Ascending aorta (tissue), 2 donors: ENCODE measurements around the gene HMGCL. TPM values are rescaled to one million over a fixed set of nuclear protein-coding genes. Genes with fewer than 3 reads are reported as not detected.

ENCODE experiments used
- DNase-seq, 2 donors: peaks; one replicate each; pipeline ENCODE4 v3.0.0-alpha.2; 2019; ENCODE audit warnings: low spot score in 2 of 2
- H3K27ac ChIP-seq, 2 donors: fragments of 200-600 bp; sonication (generic); one replicate each; pipeline ENCODE4 v1.5.1; 2016 to 2017; ENCODE audit warnings: mild to moderate bottlenecking in 1 of 2
- H3K27me3 ChIP-seq: fragments of 200-600 bp; sonication (generic); one replicate; pipeline ENCODE4 v1.5.1; 2017
- H3K36me3 ChIP-seq, 2 donors: fragments of 200-600 bp; sonication (generic); one replicate each; pipeline ENCODE4 v1.5.1; 2016
- H3K4me1 ChIP-seq, 2 donors: fragments of 200-600 bp; sonication (generic); one replicate each; pipeline ENCODE4 v1.5.1; 2016 to 2017; ENCODE audit warnings: mild to moderate bottlenecking in 1 of 2
- H3K4me3 ChIP-seq, 2 donors: fragments of 200-600 bp; sonication (generic); one replicate each; pipeline ENCODE4 v1.5.1; 2016 to 2017; ENCODE audit warnings: mild to moderate bottlenecking in 1 of 2
- H3K9me3 ChIP-seq, 2 donors: fragments of 200-600 bp; sonication (generic); one replicate each; pipeline ENCODE4 v1.5.1; 2016
- intact Hi-C: fragments of 100-400 bp; cut with DNase I; formaldehyde crosslinking; loops from one replicate; pipeline ENCODE4 v1.15.1; 2023
- total RNA-seq: library from RNA; depleted of rRNA; stranded (reverse); fragments of >200 nt; gene quantifications from one replicate; pipeline ENCODE4 v1.1.0, GENCODE V29; 2016
- TF ChIP-seq, protein P1 (sequence below), 3 experiments: fragments of 200-600 bp in 2 of 3; fragments of 450-650 bp in 1 of 3; sonication (generic) in 2 of 3; IDR thresholded peaks; one replicate each; pipeline ENCODE4 v1.5.1; 2016 to 2019; ENCODE audit warnings: antibody characterized with exemption in 3 of 3, mild to moderate bottlenecking in 1 of 3, moderate library complexity in 1 of 3

HMGCL gene
- total RNA-seq, 1 donor from 2014 or later, result 7.3 TPM

DNA sequence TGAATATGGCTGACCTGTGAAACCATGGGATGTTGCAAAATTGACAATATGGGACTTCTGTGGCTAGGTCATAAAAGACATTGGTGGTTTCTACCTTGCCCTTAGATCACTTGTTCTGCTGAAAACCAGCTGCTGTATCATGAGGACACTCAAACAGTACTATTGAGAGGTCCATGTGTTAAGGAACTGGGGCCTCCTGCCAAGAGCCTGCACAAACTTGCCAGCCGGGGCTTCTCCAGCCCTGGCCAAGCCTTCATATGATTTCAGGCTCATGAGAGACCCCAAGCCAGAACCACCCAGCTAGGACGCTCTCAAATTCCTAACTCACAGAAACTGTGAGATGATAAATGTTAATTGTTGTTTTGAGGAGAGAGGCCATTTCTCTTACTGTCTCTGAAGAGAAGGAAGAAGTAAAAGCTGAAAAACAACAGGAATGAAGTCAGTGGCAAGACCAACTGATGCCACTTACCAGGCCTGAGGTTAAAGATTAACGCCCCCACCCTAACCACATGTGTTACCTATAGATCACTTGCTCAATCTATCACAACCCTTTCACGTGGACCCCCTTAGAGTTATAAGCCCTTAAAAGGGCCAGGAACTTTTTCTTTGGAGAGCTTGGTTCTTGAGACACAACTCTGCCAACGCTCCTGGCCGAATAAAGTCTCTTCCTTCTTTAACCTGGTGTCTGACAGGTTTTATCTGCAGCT is 50.9 kb downstream of the HMGCL start:
- H3K27ac ChIP-seq, result no peak overlapping the region
- TF ChIP-seq, protein P1, sequence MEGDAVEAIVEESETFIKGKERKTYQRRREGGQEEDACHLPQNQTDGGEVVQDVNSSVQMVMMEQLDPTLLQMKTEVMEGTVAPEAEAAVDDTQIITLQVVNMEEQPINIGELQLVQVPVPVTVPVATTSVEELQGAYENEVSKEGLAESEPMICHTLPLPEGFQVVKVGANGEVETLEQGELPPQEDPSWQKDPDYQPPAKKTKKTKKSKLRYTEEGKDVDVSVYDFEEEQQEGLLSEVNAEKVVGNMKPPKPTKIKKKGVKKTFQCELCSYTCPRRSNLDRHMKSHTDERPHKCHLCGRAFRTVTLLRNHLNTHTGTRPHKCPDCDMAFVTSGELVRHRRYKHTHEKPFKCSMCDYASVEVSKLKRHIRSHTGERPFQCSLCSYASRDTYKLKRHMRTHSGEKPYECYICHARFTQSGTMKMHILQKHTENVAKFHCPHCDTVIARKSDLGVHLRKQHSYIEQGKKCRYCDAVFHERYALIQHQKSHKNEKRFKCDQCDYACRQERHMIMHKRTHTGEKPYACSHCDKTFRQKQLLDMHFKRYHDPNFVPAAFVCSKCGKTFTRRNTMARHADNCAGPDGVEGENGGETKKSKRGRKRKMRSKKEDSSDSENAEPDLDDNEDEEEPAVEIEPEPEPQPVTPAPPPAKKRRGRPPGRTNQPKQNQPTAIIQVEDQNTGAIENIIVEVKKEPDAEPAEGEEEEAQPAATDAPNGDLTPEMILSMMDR (IDR thresholded peaks at IDR 0.05), result no peak
- DNase-seq, result no peak
- no peaks in the 10 kb centered on the region for H3K9me3 ChIP-seq
- H3K36me3 ChIP-seq, result no peaks in the 10 kb centered on the region
- intact Hi-C loops, result loop anchor here (10.0 kb wide), 1 partner anchor 250 kb away; no protein-coding TSS in a partner anchor
- H3K4me1 ChIP-seq, result peaks cover 8 to 12% of the 10 kb centered on the region in 2 donors
- no peak overlapping the region for H3K4me3 ChIP-seq
- no peaks in the 10 kb centered on the region for H3K27me3 ChIP-seq

DNA sequence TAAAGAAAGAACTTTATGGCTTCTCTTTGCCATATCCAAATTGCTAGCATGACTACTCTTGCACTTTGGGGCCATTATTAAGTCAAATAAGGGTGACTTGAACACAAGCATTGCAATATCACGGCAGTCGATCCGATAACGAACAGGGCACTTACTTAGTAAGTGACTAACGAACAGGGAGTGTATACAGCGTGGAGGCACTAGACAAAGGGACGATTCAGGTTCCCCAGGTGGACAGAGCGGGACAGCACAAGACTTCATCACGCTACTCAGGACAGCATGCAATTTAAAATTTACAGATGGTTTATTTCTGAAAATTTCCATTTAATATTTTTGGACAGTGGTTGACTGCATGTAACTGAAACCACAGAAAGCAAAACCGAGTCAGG is 52.4 kb downstream of the HMGCL start:
- intact Hi-C loops, result loop anchor here (2.0 to 10.0 kb wide), 3 partner anchors 96 to 252 kb away; partner anchors contain the start of gene FUCA1
- H3K4me1 ChIP-seq, result peaks cover 4 to 7% of the 10 kb centered on the region in 2 donors
- no peak overlapping the region for H3K27ac ChIP-seq
- no peak overlapping the region for H3K4me3 ChIP-seq
- no peaks in the 10 kb centered on the region for H3K9me3 ChIP-seq
- no peak for DNase-seq
- TF ChIP-seq, protein P1 (IDR thresholded peaks at IDR 0.05), result no peak
- peaks cover 0 to 4% of the 10 kb centered on the region in 2 donors for H3K36me3 ChIP-seq
- no peaks in the 10 kb centered on the region for H3K27me3 ChIP-seq

DNA sequence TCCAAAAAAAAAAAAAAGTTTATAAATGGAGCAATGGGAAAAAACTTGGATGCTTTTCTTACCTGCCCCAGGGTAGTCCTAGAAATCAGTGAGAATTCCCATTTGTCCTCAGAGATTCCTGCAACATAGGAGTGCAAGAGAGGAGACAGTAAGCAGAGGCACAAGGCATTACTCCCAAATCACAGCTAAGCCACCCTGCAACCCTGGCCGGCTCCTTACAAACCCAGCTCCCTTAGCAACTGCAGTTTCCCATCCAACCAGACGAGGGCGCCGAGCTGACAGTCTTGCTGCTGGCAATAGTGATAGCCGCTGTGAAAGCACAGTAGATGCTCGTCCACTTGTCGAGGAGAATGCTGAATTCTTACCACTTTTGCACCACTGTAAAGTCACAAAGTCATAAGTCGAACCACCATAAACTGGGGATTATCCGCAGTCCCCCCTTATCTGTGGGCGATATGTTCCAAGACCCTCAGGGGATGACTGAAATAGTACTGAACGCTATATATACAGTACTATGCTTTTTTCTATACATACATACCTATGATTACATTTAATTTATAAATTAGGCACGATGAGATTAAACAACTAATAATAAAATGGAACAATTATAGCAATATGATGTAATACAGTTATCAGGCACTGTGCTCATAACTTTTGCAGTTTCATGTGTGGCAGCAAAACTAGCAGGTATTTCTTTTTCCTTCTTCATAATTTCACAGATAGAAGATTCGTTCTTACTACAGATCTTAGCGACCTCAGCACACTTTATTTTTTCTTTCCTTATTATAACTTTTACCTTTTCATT is 53.0 kb downstream of the HMGCL start:
- intact Hi-C loops, result loop anchor here (2.0 to 10.0 kb wide), 3 partner anchors 97 to 253 kb away; partner anchors contain the start of gene FUCA1
- H3K27ac ChIP-seq, result no peak overlapping the region
- peaks cover under 1 to 2% of the 10 kb centered on the region in 2 donors for H3K4me1 ChIP-seq
- TF ChIP-seq, protein P1 (IDR thresholded peaks at IDR 0.05), result peak; percentile 80 to 97 (median 95)
- H3K36me3 ChIP-seq, result peaks cover 0 to 4% of the 10 kb centered on the region in 2 donors
- no peaks in the 10 kb centered on the region for H3K27me3 ChIP-seq
- peak; percentile 43 to 92 for DNase-seq
- peak overlapping the region in 1 of 2 donors; percentile 23 for H3K4me3 ChIP-seq
- H3K9me3 ChIP-seq, result no peaks in the 10 kb centered on the region

DNA sequence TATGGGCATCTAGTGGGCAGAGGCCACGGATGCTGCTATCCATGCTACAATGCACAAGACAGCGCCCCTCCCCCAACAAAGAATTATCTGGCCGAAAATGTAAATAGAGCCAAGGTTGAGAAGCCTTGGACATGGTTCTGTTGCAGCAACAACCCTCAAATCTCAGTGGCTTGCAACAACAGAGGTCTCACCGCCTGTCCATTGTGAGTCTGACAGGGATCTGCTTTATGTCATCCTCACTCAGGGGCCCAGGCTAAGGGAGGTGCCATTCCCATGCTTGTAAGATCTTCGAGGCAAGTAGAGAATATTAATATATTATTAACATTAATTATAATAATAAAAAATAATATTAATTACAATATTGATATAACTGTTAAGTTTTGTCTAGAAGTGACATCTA is 56.5 kb downstream of the HMGCL start:
- no peaks in the 10 kb centered on the region for H3K9me3 ChIP-seq
- H3K4me3 ChIP-seq, result no peak overlapping the region
- TF ChIP-seq, protein P1 (IDR thresholded peaks at IDR 0.05), result no peak
- peak in 1 of 2 donors; percentile 21 for DNase-seq
- no peaks in the 10 kb centered on the region for H3K4me1 ChIP-seq
- H3K27ac ChIP-seq, result no peak overlapping the region
- H3K27me3 ChIP-seq, result no peaks in the 10 kb centered on the region
- intact Hi-C loops, result no loop called here
- H3K36me3 ChIP-seq, result peaks cover 10 to 13% of the 10 kb centered on the region in 2 donors

DNA sequence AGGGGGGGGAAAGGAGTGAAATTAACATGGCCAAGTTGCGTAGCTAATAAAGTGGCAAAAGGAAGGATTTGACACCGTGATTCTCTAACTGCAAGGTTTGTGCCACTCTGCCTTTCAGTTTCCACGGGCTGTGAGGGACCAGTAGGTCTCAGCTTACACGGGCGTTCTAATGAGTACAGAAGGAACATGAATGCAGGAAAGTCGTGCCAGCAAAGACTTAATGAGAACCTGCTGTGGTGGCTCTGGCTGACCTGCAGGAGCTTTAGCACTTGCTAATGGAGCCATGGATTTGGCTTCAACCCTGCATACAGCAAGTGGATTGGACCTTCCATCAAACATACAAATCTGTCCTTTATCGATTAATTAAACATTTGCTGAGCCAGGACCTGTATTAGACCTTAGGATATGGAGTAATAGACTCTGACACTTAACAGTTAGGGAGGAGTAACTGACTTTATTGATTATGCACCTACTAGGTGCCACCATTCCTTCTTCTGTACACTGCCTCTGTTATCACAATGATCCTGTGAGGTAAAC is 62.1 kb downstream of the HMGCL start:
- Histone ChIP-seq H3K4me3 (no peak overlapping the region), H3K27ac (no peak overlapping the region), H3K27me3 (no peaks in the 10 kb centered on the region), H3K4me1 (no peaks in the 10 kb centered on the region), H3K36me3 (peaks cover 39 to 49% of the 10 kb centered on the region in 2 donors), H3K9me3 (no peaks in the 10 kb centered on the region)
- intact Hi-C loops, result no loop called here
- TF ChIP-seq, protein P1 (IDR thresholded peaks at IDR 0.05), result no peak
- peak in 1 of 2 donors; percentile 45 for DNase-seq
